Measurements from ENCODE around the gene NKG7.
"Not testable (repeated sequence)": the region's sequence is repeated elsewhere in the genome, so short reads cannot be mapped to it uniquely, and the experiment has no call there.

Gene NKG7

GRCh38 chr19:51417107-51417809 lies 44.8 kb upstream of the NKG7 start, which contains the start of gene SIGLEC10:
Gene SIGLEC10, minus strand, starts transcription at chr19:51417642. Its CDS starts 61 bp downstream, at chr19:51417581.
- peak within 1 kb of the TSS; percentile 51 for H3K4me3 ChIP-seq (ENCODE audit: low read depth, low read length)
- no peak for TF ChIP-seq CTCF (IDR thresholded peaks at IDR 0.05; ENCODE audit: insufficient read depth, low read depth, low read length, missing control alignments)
- DNase-seq (ENCODE audit: low read depth): peak; percentile 86

GRCh38 chr19:51416422-51416821 lies 44.0 kb upstream of the NKG7 start:
- H3K4me3 ChIP-seq (ENCODE audit: low read depth, low read length): not testable (repeated sequence)

GRCh38 chr19:51415187-51415586 lies 42.7 kb upstream of the NKG7 start:
- DNase-seq (ENCODE audit: low read depth): no peak
- TF ChIP-seq CTCF (IDR thresholded peaks at IDR 0.05; ENCODE audit: insufficient read depth, low read depth, low read length, missing control alignments): no peak
- H3K4me3 ChIP-seq (ENCODE audit: low read depth, low read length): no peak overlapping the region

More at GRCh38 chr19:51416422-51416821, 44.0 kb upstream of the NKG7 start:
- not testable (repeated sequence) for DNase-seq (ENCODE audit: low read depth)

GRCh38 chr19:51410950-51411748 lies 38.7 kb upstream of the NKG7 start:
- no peak for TF ChIP-seq CTCF (IDR thresholded peaks at IDR 0.05; ENCODE audit: insufficient read depth, low read depth, low read length, missing control alignments)
- no peak for DNase-seq (ENCODE audit: low read depth)

GRCh38 chr19:51407511-51408131 lies 35.2 kb upstream of the NKG7 start:
- DNase-seq (ENCODE audit: low read depth): peak; percentile 64
- H3K4me3 ChIP-seq (ENCODE audit: low read depth, low read length): no peak overlapping the region
- TF ChIP-seq CTCF (IDR thresholded peaks at IDR 0.05; ENCODE audit: insufficient read depth, low read depth, low read length, missing control alignments): peak; percentile 74

More at GRCh38 chr19:51410950-51411748, 38.7 kb upstream of the NKG7 start:
- H3K4me3 ChIP-seq (ENCODE audit: low read depth, low read length): no peak overlapping the region

- no peak overlapping the region for H3K4me3 ChIP-seq (ENCODE audit: low read depth, low read length)
- TF ChIP-seq CTCF (IDR thresholded peaks at IDR 0.05; ENCODE audit: insufficient read depth, low read depth, low read length, missing control alignments): no peak
- no peak for DNase-seq (ENCODE audit: low read depth)
Observed at GRCh38 chr19:51402117-51402516, 29.7 kb upstream of the NKG7 start.

- not testable (repeated sequence) for DNase-seq (ENCODE audit: low read depth); H3K4me3 ChIP-seq (ENCODE audit: low read depth, low read length)
Observed at GRCh38 chr19:51399936-51400335, 27.5 kb upstream of the NKG7 start.
